ENCODE results near the gene TFCP2.

TFCP2 gene

DNA sequence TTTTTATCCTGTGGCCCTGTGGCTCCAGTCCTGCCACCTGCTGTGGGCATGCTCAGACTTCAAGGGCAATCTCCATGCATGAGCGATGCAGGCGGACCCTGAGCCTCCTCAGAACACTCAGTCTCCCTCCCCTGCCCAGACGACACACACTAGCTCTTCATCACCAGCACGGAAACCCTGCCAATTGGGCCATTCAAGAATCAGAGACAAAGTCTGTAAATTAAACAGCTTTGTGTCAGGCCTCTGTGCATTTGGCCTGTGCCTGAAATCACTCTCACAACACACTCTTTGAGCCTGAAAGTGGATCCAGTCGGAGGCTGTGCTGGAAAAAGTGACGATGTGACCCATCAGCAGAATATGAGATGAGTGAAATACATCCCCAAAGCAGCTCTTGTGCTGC, 32.4 kb upstream of the TFCP2 start:
- no peak for DNase-seq (ENCODE audit: low spot score)
- H3K4me1 Mint-ChIP-seq (ENCODE audit: low read depth), result peaks cover 7% of the 10 kb centered on the region
- no peaks in the 10 kb centered on the region for H3K27me3 Mint-ChIP-seq (ENCODE audit: low read depth)
- no peaks in the 10 kb centered on the region for H3K9me3 Mint-ChIP-seq
- no peak overlapping the region for H3K27ac Mint-ChIP-seq
- H3K4me3 Mint-ChIP-seq, result no peak overlapping the region
- H3K36me3 Mint-ChIP-seq (ENCODE audit: low read depth), result no peaks in the 10 kb centered on the region

DNA sequence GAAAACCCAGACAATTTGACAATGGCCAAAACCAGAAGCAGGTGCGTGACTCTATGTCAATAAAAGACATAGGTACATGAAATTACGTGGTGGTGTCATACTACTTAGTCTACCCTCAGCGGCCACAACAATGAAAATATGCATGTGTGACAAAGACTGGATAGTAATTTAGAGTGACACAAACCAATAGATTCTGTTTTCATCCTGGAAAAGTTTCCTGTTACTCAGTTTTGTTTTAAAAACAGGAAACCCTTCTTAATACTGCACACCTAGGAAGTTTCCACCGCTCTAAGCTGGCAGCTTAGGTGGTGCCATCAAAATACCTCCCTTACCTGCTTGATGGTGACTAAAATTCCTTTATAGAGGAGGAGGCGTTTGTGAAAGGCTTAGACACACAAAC, 29.8 kb upstream of the TFCP2 start:
- no peaks in the 10 kb centered on the region for H3K9me3 Mint-ChIP-seq
- peaks cover 7% of the 10 kb centered on the region for H3K4me1 Mint-ChIP-seq (ENCODE audit: low read depth)
- H3K27ac Mint-ChIP-seq, result peak overlapping the region; percentile 47
- H3K27me3 Mint-ChIP-seq (ENCODE audit: low read depth), result no peaks in the 10 kb centered on the region
- H3K36me3 Mint-ChIP-seq (ENCODE audit: low read depth), result no peaks in the 10 kb centered on the region
- no peak for DNase-seq (ENCODE audit: low spot score)
- no peak overlapping the region for H3K4me3 Mint-ChIP-seq

DNA sequence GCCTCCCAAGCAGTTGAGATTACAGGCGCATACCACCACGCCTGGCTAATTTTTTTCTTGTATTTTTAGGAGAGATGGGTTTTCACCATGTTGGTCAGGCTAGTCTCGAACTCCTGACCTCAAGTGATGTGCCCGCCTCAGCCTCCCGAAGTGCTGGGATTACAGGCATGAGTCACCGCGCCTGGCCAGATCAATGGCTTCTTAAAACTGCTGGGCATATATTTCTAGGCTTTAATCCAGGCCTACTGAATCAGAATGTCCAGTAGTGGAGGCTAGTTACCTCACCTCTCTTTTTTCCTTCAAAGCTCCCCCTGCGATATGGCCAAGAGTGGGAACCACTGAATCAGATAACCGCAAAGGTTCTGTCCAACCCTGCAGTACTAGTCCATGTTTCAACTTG, 27.9 kb upstream of the TFCP2 start:
- DNase-seq (ENCODE audit: low spot score), result no peak
- no peak overlapping the region for H3K4me3 Mint-ChIP-seq
- no peaks in the 10 kb centered on the region for H3K36me3 Mint-ChIP-seq (ENCODE audit: low read depth)
- no peaks in the 10 kb centered on the region for H3K27me3 Mint-ChIP-seq (ENCODE audit: low read depth)
- no peak overlapping the region for H3K27ac Mint-ChIP-seq
- H3K4me1 Mint-ChIP-seq (ENCODE audit: low read depth), result peaks cover 7% of the 10 kb centered on the region
- no peaks in the 10 kb centered on the region for H3K9me3 Mint-ChIP-seq

DNA sequence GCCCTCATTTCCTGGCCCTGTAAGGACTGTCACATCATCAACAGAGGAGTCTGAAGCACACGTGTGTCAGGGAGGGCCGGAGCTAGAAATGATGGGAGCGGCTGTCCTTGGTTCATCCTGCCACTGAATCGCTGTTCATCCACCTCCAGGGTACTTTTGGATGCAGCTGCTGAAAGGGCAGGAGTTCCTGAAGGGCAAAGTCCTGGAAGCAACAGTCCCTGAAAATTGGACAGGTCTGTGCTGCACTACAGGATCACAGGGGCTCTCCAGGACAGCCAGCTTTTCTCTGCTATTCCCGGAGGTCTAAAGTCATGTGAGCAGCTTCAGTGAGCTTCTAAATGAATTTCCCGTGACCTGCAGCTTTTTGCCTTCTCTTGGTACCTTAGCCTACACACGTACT, 27.2 kb upstream of the TFCP2 start:
- H3K4me3 Mint-ChIP-seq, result no peak overlapping the region
- no peaks in the 10 kb centered on the region for H3K9me3 Mint-ChIP-seq
- H3K27me3 Mint-ChIP-seq (ENCODE audit: low read depth), result no peaks in the 10 kb centered on the region
- no peak overlapping the region for H3K27ac Mint-ChIP-seq
- DNase-seq (ENCODE audit: low spot score), result no peak
- peaks cover 7% of the 10 kb centered on the region for H3K4me1 Mint-ChIP-seq (ENCODE audit: low read depth)
- no peaks in the 10 kb centered on the region for H3K36me3 Mint-ChIP-seq (ENCODE audit: low read depth)

DNA sequence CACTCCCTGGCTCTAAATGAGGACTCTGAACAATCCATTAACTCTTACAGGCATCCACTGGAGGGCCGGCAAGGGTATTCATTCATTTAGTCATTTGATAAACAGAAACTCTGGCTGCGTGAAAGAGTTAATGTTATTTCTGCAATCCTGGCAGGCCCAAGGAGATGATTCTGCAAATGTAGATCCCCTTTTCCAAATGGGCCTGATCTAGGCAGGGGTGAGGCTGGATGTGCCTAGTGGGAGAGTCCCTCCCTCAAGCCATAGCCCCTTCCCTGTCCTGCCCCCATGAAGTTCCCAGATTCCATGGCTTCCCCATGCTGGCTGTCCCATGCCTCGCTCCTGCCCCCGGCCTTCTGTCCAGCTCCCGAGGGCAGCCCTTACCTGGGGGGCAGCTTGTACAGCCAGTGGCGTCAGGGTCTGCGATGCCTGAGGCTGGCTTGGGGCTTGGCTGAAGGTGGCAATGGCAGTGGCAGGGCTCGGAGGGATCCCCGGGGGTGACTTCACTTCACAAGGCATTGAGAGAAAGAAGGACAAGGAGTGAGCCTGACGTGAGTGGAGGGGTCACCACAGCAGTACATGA, 26.5 kb upstream of the TFCP2 start:
- peaks cover 7% of the 10 kb centered on the region for H3K4me1 Mint-ChIP-seq (ENCODE audit: low read depth)
- H3K9me3 Mint-ChIP-seq, result no peaks in the 10 kb centered on the region
- no peaks in the 10 kb centered on the region for H3K27me3 Mint-ChIP-seq (ENCODE audit: low read depth)
- H3K27ac Mint-ChIP-seq, result no peak overlapping the region
- no peak overlapping the region for H3K4me3 Mint-ChIP-seq
- DNase-seq (ENCODE audit: low spot score), result no peak
- H3K36me3 Mint-ChIP-seq (ENCODE audit: low read depth), result no peaks in the 10 kb centered on the region

DNA sequence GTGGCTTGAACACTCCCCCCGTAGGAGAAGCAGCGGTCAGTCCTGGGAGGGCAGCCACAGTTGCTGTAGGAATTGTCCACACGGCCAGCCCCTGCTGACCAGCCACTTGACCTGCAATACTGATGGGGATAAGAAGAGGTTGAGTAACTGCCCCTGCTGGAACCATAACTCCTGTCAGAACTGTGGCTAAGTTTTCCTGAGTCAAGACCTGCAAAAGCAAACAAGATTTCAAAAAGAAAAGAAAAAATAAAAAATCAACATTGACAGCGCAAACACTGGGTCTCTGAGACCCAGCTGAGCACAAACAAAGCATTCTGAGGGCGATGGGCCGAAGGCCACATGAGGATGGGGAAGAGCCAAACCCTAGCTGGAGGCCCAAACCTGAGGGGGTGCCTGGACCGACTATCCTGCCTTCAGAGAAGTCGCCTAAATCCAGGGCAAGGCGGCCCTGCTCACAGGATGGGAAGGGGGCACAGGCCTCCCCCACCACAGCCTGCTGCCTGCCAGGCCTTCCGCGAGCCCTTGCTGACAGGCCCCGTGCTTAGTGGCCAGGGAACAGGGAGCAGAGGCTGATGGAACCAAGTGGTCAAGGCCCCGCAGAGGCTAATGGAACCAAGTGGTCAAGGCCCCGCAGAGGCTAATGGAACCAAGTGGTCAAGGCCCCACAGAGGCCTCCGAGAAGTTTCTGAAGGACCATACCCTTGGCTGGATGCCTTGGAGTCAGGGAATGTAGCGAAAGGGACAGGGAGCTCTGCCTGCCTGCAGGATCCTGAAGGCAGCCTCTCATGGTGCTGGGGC, 25.8 kb upstream of the TFCP2 start:
- DNase-seq (ENCODE audit: low spot score), result no peak
- no peaks in the 10 kb centered on the region for H3K27me3 Mint-ChIP-seq (ENCODE audit: low read depth)
- no peaks in the 10 kb centered on the region for H3K9me3 Mint-ChIP-seq
- peaks cover 7% of the 10 kb centered on the region for H3K4me1 Mint-ChIP-seq (ENCODE audit: low read depth)
- H3K27ac Mint-ChIP-seq, result no peak overlapping the region
- no peaks in the 10 kb centered on the region for H3K36me3 Mint-ChIP-seq (ENCODE audit: low read depth)
- H3K4me3 Mint-ChIP-seq, result no peak overlapping the region

DNA sequence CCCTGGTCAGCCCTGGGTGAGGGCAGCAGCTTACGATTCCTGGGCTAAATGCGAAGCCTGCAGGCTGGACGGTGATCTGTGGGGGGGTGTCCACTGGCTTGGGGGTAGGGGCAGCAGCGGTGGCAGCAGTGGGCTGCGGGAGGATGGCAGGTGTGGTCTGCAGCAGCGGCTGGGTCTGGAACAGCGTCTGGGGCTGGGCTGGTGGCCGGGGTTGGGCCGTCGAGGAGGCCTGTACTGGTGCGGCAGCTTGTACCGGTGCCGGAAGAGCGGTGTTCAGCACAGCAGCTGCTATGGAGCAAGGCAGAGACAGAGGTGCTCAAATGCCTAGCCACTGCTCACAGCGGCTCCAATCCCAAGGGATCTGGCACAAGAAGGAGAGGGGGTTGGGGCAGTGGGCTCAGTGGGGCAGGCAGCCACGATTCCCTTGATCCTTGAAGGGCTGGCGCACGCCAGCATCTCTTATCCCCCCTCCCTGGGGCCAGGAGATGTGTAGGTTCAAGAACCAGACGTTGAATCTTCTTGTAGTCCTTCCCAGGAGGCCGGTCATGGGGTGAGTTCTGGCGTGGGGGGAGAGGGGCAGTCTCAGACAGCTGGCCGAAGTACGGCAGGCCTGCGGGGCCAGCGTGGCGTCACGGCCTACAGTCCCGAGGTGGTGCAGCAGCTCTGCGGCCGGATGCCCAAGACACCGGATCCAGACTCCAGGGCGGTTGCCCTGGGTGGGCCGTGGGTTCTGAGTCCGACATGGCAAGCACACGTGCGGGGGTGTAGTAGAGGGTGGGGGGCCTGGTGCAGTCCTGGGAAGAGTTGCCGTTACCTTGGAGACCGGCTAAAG, 25.0 kb upstream of the TFCP2 start:
- Mint-ChIP-seq H3K4me1 (ENCODE audit: low read depth) (peaks cover 1% of the 10 kb centered on the region), H3K27ac (no peak overlapping the region), H3K36me3 (ENCODE audit: low read depth) (no peaks in the 10 kb centered on the region), H3K9me3 (no peaks in the 10 kb centered on the region), H3K4me3 (no peak overlapping the region), H3K27me3 (ENCODE audit: low read depth) (no peaks in the 10 kb centered on the region)
- no peak for DNase-seq (ENCODE audit: low spot score)

DNA sequence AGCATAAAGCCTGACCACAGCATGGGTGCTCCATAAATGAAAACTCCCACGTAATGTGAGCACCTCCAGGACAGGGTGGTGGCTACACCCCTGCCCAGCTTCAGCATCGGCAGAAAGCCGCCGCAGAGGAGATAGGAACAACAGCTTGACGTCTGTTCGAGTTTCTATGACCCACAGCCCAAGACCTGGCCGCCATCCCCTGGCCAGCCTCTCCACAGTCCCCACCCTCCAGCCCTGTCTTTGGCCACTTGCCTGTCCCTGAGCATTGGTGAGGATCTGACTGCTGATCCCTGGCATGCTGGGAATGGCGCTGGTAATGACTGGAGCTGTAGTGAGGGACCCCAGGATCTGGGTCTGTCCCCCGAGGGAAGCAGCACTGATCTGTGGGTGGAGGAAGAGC, 23.6 kb upstream of the TFCP2 start:
- no peaks in the 10 kb centered on the region for H3K4me1 Mint-ChIP-seq (ENCODE audit: low read depth)
- no peaks in the 10 kb centered on the region for H3K27me3 Mint-ChIP-seq (ENCODE audit: low read depth)

DNA sequence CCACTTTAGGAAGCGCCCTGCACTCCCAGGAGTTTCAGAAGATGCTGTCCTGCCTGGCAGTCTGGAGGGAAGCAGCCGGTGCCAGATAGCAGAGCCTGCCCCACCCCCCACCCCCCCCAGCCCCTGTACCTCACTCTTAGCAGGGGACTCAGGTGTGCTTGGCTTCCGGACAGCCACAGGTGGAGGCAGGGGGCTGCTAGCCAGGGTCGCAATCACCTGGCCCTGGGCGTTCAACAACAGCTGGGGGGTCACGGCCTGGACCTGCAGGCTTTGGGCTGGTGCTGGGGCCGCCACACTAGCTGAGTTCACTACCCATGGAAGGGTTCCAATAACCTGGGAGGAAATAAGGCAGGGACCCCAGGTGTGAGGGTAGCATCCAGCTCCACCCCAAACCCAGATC, 22.9 kb upstream of the TFCP2 start:
- no peaks in the 10 kb centered on the region for H3K36me3 Mint-ChIP-seq (ENCODE audit: low read depth)
- H3K4me1 Mint-ChIP-seq (ENCODE audit: low read depth), result no peaks in the 10 kb centered on the region
- H3K27ac Mint-ChIP-seq, result no peak overlapping the region
- no peaks in the 10 kb centered on the region for H3K9me3 Mint-ChIP-seq
- DNase-seq (ENCODE audit: low spot score), result no peak
- no peaks in the 10 kb centered on the region for H3K27me3 Mint-ChIP-seq (ENCODE audit: low read depth)
- H3K4me3 Mint-ChIP-seq, result no peak overlapping the region

More for the DNA sequence above, 23.6 kb upstream of the TFCP2 start:
- no peaks in the 10 kb centered on the region for H3K36me3 Mint-ChIP-seq (ENCODE audit: low read depth)
- DNase-seq (ENCODE audit: low spot score), result no peak
- H3K4me3 Mint-ChIP-seq, result no peak overlapping the region
- H3K9me3 Mint-ChIP-seq, result no peaks in the 10 kb centered on the region
- no peak overlapping the region for H3K27ac Mint-ChIP-seq

DNA sequence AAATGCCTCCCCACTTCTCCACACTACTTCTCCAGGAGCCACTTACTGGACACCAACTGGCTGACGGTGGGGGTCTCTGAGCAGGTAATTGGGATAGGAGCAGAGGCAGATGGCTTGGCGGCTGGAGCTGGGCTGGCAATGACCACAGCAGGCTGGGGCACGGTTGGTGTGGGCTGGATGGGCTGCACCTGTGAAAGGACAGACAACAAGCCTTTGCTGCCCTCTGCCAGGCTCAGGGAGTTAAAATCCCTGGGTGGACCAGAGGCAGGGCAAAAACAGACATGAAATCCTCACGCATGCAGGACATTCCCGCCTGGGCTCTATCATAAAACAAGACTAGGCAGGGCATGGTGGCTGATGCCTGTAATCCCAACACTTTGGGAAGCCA, 19.3 kb upstream of the TFCP2 start:
- H3K27ac Mint-ChIP-seq, result no peak overlapping the region
- no peaks in the 10 kb centered on the region for H3K9me3 Mint-ChIP-seq
- no peaks in the 10 kb centered on the region for H3K4me1 Mint-ChIP-seq (ENCODE audit: low read depth)
- H3K4me3 Mint-ChIP-seq, result no peak overlapping the region
- H3K27me3 Mint-ChIP-seq (ENCODE audit: low read depth), result no peaks in the 10 kb centered on the region
- no peaks in the 10 kb centered on the region for H3K36me3 Mint-ChIP-seq (ENCODE audit: low read depth)
- no peak for DNase-seq (ENCODE audit: low spot score)

DNA sequence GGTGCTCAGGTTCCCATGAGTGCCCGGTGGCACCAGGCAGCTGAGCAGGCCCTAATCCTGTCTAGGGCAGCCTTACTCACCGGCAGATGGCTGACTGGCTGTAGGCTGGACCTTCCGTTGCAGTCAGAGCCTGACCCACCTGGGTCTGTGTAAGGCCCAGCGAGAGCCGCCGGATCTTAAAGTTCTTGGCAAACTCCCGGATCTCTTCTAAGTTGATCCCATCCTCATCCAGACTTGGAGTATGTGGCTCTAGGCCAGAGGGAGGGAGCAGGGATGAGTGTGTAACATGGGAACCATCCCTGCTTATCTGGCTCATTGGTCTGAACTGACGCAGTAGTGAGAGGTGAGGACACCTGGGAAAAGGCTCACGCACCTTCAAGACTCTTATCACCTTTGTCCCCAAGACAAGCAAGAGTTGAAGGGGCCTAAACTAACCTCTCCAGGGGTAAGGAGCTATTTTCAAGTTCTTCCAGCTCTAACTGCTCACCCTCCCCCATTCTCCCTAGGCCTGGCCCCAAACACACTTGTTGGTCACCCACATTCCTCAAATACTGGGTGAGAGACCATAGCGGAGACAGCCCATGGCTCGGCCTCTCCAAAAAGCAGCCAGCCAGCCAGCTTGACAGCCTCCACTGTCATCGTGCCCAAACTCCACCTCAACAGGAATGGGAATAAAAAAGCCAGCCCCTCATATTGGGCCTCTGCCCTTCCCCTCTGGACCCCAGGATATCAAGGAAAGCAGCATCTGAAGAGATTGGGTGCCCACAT, 18.8 kb upstream of the TFCP2 start:
- DNase-seq (ENCODE audit: low spot score), result no peak
- Mint-ChIP-seq H3K36me3 (ENCODE audit: low read depth) (no peaks in the 10 kb centered on the region), H3K4me1 (ENCODE audit: low read depth) (no peaks in the 10 kb centered on the region), H3K4me3 (no peak overlapping the region), H3K9me3 (no peaks in the 10 kb centered on the region), H3K27ac (no peak overlapping the region), H3K27me3 (ENCODE audit: low read depth) (no peaks in the 10 kb centered on the region)

DNA sequence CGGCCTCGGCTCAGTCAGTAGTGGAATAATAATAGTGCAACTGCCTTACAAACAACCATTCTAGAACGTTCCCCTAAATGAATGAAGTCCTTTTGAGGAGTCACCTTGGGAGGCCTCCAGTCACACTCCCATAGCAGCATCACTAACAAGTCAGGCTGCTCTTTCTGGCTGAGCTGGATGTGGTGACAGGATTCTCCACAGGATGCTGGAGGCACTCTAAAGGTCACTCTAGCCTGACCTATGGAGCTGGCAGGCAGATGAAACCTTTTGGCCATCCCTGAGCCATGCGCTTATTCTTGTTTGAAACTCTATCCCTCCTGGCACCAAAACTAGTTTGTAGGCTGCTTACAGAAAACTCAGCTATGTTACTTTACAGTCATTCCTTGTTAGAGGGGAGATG, 17.9 kb upstream of the TFCP2 start:
- Mint-ChIP-seq H3K4me1 (ENCODE audit: low read depth) (no peaks in the 10 kb centered on the region), H3K27ac (no peak overlapping the region), H3K9me3 (no peaks in the 10 kb centered on the region), H3K36me3 (ENCODE audit: low read depth) (no peaks in the 10 kb centered on the region), H3K4me3 (no peak overlapping the region), H3K27me3 (ENCODE audit: low read depth) (no peaks in the 10 kb centered on the region)
- no peak for DNase-seq (ENCODE audit: low spot score)

DNA sequence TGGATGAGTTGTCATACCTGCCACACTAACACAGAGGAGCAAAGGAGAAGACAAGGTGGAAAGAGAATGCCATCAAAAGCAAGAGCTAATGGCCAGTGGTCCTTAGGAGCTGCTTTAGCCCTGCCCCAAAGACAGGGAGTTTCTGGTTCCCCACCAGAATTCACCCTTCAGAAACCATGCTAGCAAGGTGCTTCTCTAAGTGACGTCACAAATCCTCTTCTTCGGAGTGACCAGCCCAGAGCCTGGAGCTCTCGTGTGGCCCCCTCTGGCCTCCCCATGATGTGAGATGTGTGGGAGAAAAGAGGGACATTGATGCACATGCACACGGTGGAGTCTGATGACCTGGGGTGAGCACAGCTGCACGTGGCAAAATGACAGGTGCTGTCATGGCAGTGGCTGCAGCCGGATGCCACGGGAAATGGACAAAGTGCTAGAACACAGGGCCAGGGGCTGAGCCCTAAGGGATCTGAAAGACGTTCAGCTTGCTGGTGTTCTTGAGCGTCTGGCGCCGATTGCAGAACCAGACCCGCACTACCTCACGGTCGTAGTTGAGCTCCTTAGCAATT, 16.9 kb upstream of the TFCP2 start:
- H3K36me3 Mint-ChIP-seq (ENCODE audit: low read depth), result no peaks in the 10 kb centered on the region
- H3K4me3 Mint-ChIP-seq, result no peak overlapping the region
- no peak for DNase-seq (ENCODE audit: low spot score)
- H3K27me3 Mint-ChIP-seq (ENCODE audit: low read depth), result no peaks in the 10 kb centered on the region
- H3K9me3 Mint-ChIP-seq, result no peaks in the 10 kb centered on the region
- H3K27ac Mint-ChIP-seq, result no peak overlapping the region
- no peaks in the 10 kb centered on the region for H3K4me1 Mint-ChIP-seq (ENCODE audit: low read depth)
